Measurements from ENCODE around the gene BAZ2B. TPM values are rescaled to one million over a fixed set of nuclear protein-coding genes. Genes with fewer than 3 reads are reported as not detected.
"Not testable (repeated sequence)": the region's sequence is repeated elsewhere in the genome, so short reads cannot be mapped to it uniquely, and the experiment has no call there.

BAZ2B gene
- total and polyA plus RNA-seq, 2 experiments from 2014 or later = 51.7 to 62.9 TPM

DNA sequence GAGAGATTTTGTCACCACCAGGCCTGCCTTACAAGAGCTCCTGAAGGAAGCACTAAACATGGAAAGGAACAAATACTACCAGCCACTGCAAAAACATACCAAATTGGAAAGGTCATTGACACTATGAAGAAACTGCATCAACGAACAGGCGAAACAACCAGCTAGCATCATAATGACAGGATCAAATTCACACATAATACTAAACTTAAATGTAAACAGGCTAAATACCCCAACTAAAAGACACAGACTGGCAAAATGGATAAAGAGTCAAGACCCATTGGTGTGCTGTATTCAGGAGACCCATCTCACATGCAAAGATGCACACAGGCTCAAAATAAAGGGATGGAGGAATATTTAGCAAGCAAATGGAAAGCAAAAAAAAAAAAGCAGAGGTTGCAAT is 9.3 kb upstream of the BAZ2B start:
- not testable (repeated sequence) for H3K27me3 ChIP-seq (ENCODE audit: insufficient read depth); H3K36me3 ChIP-seq (ENCODE audit: insufficient read depth); H3K79me2 ChIP-seq (replicated peaks; ENCODE audit: insufficient read depth); DNase-seq (ENCODE audit: low spot score); H3K27ac Mint-ChIP-seq; H3K4me1 Mint-ChIP-seq; H3K4me2 ChIP-seq; H3K36me3 Mint-ChIP-seq (ENCODE audit: low read depth); H3K4me3 Mint-ChIP-seq; H3K9me2 ChIP-seq (ENCODE audit: insufficient read depth); H2AFZ ChIP-seq; ATAC-seq; H3K27me3 Mint-ChIP-seq (ENCODE audit: insufficient read depth, low read depth, poor library complexity); H3K9me3 Mint-ChIP-seq; H4K20me1 ChIP-seq (replicated peaks; ENCODE audit: insufficient read depth); H3F3A ChIP-seq (replicated peaks; ENCODE audit: low read depth); H3K4me3 ChIP-seq; H3K27ac ChIP-seq (ENCODE audit: low read depth)
- H3K4me1 ChIP-seq (ENCODE audit: insufficient read depth) = 0 out of 2 replicates have a peak, but pooled peaks cover 10% of the 10 kb centered on the region

DNA sequence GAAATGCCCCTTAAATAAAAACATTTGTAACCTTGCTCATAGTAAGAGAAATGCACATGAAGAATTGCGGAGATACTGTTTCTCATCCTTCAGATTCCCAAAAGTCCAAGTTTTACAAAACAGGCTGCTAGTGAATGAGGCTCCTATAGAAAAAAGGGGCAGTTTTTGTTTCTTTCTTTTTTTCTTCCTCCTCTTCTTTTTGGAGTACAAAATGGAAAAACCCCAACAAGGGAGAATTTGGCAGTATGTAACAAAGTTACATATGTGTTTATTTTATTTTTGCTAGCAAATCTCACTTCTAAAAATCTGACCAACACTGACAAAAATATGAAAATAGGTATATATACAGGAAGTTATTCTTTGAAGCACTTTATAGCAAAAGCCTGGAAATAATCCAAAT is 7.1 kb upstream of the BAZ2B start:
- H3F3A ChIP-seq (replicated peaks; ENCODE audit: low read depth) = no peaks in the 10 kb centered on the region
- ATAC-seq = no peak
- Mint-ChIP-seq H3K27ac (no peak overlapping the region), H3K4me3 (no peak overlapping the region), H3K27me3 (ENCODE audit: insufficient read depth, low read depth, poor library complexity) (peaks cover 4% of the 10 kb centered on the region), H3K9me3 (no peaks in the 10 kb centered on the region; the same call in 2 of the 3 replicates), H3K4me1 (peaks cover 22% of the 10 kb centered on the region), H3K36me3 (ENCODE audit: low read depth) (no peaks in the 10 kb centered on the region)
- H3K36me3 ChIP-seq (ENCODE audit: insufficient read depth) = no peaks in the 10 kb centered on the region
- no peaks in the 10 kb centered on the region for H3K79me2 ChIP-seq (replicated peaks; ENCODE audit: insufficient read depth)
- TF ChIP-seq STAT1 (IDR thresholded peaks at IDR 0.05; ENCODE audit: unreplicated experiment) (no peak), EZH2phosphoT487 (IDR thresholded peaks at IDR 0.05; ENCODE audit: unreplicated experiment) (no peak), JUNB (IDR thresholded peaks at IDR 0.05; ENCODE audit: unreplicated experiment) (no peak), EZH2 (IDR thresholded peaks at IDR 0.05; ENCODE audit: low read depth, unreplicated experiment) (no peak), ZNF331 (CRISPR knock-in tag; IDR thresholded peaks at IDR 0.05; ENCODE audit: low read depth) (no peak), POLR2AphosphoS5 (IDR thresholded peaks at IDR 0.05; ENCODE audit: low read depth) (no peak), ZNF114 (CRISPR knock-in tag; IDR thresholded peaks at IDR 0.05) (no peak), NANOG (IDR thresholded peaks at IDR 0.05; ENCODE audit: borderline replicate concordance) (no peak), CREB1 (CRISPR knock-in tag; IDR thresholded peaks at IDR 0.05; ENCODE audit: low read depth) (no peak)
- TF ChIP-seq, protein P1, sequence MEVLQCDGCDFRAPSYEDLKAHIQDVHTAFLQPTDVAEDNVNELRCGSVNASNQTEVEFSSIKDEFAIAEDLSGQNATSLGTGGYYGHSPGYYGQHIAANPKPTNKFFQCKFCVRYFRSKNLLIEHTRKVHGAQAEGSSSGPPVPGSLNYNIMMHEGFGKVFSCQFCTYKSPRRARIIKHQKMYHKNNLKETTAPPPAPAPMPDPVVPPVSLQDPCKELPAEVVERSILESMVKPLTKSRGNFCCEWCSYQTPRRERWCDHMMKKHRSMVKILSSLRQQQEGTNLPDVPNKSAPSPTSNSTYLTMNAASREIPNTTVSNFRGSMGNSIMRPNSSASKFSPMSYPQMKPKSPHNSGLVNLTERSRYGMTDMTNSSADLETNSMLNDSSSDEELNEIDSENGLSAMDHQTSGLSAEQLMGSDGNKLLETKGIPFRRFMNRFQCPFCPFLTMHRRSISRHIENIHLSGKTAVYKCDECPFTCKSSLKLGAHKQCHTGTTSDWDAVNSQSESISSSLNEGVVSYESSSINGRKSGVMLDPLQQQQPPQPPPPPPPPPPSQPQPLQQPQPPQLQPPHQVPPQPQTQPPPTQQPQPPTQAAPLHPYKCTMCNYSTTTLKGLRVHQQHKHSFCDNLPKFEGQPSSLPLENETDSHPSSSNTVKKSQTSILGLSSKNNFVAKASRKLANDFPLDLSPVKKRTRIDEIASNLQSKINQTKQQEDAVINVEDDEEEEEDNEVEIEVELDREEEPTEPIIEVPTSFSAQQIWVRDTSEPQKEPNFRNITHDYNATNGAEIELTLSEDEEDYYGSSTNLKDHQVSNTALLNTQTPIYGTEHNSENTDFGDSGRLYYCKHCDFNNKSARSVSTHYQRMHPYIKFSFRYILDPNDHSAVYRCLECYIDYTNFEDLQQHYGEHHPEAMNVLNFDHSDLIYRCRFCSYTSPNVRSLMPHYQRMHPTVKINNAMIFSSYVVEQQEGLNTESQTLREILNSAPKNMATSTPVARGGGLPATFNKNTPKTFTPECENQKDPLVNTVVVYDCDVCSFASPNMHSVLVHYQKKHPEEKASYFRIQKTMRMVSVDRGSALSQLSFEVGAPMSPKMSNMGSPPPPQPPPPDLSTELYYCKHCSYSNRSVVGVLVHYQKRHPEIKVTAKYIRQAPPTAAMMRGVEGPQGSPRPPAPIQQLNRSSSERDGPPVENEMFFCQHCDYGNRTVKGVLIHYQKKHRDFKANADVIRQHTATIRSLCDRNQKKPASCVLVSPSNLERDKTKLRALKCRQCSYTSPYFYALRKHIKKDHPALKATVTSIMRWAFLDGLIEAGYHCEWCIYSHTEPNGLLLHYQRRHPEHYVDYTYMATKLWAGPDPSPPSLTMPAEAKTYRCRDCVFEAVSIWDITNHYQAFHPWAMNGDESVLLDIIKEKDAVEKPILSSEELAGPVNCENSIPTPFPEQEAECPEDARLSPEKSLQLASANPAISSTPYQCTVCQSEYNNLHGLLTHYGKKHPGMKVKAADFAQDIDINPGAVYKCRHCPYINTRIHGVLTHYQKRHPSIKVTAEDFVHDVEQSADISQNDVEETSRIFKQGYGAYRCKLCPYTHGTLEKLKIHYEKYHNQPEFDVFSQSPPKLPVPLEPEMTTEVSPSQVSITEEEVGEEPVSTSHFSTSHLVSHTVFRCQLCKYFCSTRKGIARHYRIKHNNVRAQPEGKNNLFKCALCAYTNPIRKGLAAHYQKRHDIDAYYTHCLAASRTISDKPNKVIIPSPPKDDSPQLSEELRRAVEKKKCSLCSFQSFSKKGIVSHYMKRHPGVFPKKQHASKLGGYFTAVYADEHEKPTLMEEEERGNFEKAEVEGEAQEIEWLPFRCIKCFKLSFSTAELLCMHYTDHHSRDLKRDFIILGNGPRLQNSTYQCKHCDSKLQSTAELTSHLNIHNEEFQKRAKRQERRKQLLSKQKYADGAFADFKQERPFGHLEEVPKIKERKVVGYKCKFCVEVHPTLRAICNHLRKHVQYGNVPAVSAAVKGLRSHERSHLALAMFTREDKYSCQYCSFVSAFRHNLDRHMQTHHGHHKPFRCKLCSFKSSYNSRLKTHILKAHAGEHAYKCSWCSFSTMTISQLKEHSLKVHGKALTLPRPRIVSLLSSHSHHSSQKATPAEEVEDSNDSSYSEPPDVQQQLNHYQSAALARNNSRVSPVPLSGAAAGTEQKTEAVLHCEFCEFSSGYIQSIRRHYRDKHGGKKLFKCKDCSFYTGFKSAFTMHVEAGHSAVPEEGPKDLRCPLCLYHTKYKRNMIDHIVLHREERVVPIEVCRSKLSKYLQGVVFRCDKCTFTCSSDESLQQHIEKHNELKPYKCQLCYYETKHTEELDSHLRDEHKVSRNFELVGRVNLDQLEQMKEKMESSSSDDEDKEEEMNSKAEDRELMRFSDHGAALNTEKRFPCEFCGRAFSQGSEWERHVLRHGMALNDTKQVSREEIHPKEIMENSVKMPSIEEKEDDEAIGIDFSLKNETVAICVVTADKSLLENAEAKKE (CRISPR knock-in tag; IDR thresholded peaks at IDR 0.05) = no peak
- TF ChIP-seq, protein P2, sequence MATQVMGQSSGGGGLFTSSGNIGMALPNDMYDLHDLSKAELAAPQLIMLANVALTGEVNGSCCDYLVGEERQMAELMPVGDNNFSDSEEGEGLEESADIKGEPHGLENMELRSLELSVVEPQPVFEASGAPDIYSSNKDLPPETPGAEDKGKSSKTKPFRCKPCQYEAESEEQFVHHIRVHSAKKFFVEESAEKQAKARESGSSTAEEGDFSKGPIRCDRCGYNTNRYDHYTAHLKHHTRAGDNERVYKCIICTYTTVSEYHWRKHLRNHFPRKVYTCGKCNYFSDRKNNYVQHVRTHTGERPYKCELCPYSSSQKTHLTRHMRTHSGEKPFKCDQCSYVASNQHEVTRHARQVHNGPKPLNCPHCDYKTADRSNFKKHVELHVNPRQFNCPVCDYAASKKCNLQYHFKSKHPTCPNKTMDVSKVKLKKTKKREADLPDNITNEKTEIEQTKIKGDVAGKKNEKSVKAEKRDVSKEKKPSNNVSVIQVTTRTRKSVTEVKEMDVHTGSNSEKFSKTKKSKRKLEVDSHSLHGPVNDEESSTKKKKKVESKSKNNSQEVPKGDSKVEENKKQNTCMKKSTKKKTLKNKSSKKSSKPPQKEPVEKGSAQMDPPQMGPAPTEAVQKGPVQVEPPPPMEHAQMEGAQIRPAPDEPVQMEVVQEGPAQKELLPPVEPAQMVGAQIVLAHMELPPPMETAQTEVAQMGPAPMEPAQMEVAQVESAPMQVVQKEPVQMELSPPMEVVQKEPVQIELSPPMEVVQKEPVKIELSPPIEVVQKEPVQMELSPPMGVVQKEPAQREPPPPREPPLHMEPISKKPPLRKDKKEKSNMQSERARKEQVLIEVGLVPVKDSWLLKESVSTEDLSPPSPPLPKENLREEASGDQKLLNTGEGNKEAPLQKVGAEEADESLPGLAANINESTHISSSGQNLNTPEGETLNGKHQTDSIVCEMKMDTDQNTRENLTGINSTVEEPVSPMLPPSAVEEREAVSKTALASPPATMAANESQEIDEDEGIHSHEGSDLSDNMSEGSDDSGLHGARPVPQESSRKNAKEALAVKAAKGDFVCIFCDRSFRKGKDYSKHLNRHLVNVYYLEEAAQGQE (IDR thresholded peaks at IDR 0.05; ENCODE audit: unreplicated experiment) = no peak
- TF ChIP-seq, protein P3, sequence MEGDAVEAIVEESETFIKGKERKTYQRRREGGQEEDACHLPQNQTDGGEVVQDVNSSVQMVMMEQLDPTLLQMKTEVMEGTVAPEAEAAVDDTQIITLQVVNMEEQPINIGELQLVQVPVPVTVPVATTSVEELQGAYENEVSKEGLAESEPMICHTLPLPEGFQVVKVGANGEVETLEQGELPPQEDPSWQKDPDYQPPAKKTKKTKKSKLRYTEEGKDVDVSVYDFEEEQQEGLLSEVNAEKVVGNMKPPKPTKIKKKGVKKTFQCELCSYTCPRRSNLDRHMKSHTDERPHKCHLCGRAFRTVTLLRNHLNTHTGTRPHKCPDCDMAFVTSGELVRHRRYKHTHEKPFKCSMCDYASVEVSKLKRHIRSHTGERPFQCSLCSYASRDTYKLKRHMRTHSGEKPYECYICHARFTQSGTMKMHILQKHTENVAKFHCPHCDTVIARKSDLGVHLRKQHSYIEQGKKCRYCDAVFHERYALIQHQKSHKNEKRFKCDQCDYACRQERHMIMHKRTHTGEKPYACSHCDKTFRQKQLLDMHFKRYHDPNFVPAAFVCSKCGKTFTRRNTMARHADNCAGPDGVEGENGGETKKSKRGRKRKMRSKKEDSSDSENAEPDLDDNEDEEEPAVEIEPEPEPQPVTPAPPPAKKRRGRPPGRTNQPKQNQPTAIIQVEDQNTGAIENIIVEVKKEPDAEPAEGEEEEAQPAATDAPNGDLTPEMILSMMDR (conservative IDR thresholded peaks at IDR 0.05; ENCODE audit: low read depth in 2 of 2) = no peak
- no peak overlapping the region for H3K4me3 ChIP-seq
- no peaks in the 10 kb centered on the region for H4K20me1 ChIP-seq (replicated peaks; ENCODE audit: insufficient read depth)
- no peak for DNase-seq (ENCODE audit: low spot score)
- no peak overlapping the region for H3K4me2 ChIP-seq
- no peaks in the 10 kb centered on the region for H3K9me2 ChIP-seq (ENCODE audit: insufficient read depth)
- H3K4me1 ChIP-seq (ENCODE audit: insufficient read depth) = peaks cover 26% of the 10 kb centered on the region
- no peaks in the 10 kb centered on the region for H3K27me3 ChIP-seq (ENCODE audit: insufficient read depth)
- H2AFZ ChIP-seq = no peak overlapping the region
- H3K27ac ChIP-seq (ENCODE audit: low read depth) = no peak overlapping the region

Measured in GM23338 (cell line).